Measurements from ENCODE around the gene BAG2. TPM values are rescaled to one million over a fixed set of nuclear protein-coding genes. Genes with fewer than 3 reads are reported as not detected.

Gene BAG2
- polyA plus RNA-seq, 1 donor from 2014 or later = 3.2 TPM

DNA sequence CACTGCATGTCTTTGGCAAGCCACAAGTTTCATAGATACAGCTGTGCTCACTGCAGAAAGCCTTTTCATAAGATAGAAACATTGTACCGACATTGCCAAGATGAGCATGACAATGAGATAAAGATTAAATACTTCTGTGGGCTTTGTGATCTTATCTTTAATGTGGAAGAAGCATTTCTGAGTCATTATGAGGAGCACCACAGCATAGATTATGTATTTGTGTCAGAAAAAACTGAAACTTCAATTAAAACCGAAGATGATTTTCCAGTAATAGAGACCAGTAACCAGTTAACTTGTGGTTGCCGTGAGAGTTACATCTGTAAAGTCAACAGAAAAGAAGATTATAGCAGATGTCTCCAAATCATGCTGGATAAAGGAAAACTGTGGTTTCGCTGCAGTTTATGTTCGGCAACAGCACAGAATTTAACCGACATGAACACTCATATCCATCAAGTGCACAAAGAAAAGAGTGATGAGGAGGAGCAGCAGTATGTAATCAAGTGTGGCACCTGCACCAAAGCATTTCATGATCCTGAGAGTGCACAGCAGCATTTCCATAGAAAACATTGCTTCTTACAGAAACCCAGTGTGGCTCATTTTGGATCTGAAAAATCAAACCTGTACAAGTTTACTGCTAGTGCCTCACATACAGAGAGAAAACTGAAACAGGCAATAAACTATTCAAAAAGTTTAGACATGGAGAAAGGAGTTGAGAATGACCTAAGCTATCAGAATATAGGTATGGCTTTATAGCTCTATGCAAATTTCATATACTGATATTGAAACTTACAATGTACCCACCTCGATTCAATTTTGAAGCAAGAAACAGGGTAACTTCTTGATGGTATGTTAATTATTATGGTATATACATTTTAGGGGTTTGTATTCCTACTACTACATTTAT, 23.9 kb upstream of the BAG2 start:
- Histone ChIP-seq H3F3A (ENCODE audit: insufficient read depth, low read length, poor library complexity, severe bottlenecking) (no peaks in the 10 kb centered on the region), H3K9me3 (ENCODE audit: low read length) (no peaks in the 10 kb centered on the region), H3K4me3 (ENCODE audit: low read length) (no peak overlapping the region), H3K9me2 (ENCODE audit: insufficient read depth, low read length) (no peaks in the 10 kb centered on the region), H3K27ac (ENCODE audit: low read length) (no peak overlapping the region), H3K36me3 (ENCODE audit: insufficient read depth, low read length) (peaks cover 3% of the 10 kb centered on the region), H3K4me2 (ENCODE audit: low read length) (no peak overlapping the region), H2AFZ (ENCODE audit: low read depth, low read length) (no peak overlapping the region), H3K27me3 (ENCODE audit: insufficient read depth, low read depth, low read length) (no peaks in the 10 kb centered on the region), H3K79me2 (replicated peaks; ENCODE audit: insufficient read depth, low read length) (no peaks in the 10 kb centered on the region), H4K20me1 (ENCODE audit: insufficient read depth) (no peaks in the 10 kb centered on the region), H3K9ac (ENCODE audit: low read length) (no peak overlapping the region)
- TF ChIP-seq, protein P1, sequence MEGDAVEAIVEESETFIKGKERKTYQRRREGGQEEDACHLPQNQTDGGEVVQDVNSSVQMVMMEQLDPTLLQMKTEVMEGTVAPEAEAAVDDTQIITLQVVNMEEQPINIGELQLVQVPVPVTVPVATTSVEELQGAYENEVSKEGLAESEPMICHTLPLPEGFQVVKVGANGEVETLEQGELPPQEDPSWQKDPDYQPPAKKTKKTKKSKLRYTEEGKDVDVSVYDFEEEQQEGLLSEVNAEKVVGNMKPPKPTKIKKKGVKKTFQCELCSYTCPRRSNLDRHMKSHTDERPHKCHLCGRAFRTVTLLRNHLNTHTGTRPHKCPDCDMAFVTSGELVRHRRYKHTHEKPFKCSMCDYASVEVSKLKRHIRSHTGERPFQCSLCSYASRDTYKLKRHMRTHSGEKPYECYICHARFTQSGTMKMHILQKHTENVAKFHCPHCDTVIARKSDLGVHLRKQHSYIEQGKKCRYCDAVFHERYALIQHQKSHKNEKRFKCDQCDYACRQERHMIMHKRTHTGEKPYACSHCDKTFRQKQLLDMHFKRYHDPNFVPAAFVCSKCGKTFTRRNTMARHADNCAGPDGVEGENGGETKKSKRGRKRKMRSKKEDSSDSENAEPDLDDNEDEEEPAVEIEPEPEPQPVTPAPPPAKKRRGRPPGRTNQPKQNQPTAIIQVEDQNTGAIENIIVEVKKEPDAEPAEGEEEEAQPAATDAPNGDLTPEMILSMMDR (IDR thresholded peaks at IDR 0.05; ENCODE audit: poor library complexity, severe bottlenecking) = no peak
- no peak for TF ChIP-seq MXI1 (conservative IDR thresholded peaks at IDR 0.05; ENCODE audit: poor library complexity, severe bottlenecking)

DNA sequence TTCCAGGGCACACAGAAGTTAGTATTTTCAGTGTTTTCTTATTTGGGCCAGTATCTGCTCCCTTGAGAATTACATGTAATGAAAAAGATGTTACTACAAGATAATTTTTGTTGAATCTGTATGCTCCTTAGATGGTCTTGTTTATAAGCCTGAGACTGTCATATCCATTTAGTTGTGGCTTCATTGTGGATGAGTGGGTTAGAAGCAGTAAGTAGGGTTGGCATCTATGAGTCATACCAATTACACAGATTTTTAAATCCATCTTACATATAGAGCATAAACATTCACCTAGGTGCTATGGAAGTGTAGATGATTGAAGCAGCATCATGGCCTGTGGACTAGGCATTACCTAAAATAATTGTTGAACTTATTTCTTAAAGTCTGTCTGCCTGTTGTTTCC, 13.5 kb upstream of the BAG2 start:
- no peak for TF ChIP-seq TAF1 (IDR thresholded peaks at IDR 0.05; ENCODE audit: low read depth)
- TF ChIP-seq, protein P2, sequence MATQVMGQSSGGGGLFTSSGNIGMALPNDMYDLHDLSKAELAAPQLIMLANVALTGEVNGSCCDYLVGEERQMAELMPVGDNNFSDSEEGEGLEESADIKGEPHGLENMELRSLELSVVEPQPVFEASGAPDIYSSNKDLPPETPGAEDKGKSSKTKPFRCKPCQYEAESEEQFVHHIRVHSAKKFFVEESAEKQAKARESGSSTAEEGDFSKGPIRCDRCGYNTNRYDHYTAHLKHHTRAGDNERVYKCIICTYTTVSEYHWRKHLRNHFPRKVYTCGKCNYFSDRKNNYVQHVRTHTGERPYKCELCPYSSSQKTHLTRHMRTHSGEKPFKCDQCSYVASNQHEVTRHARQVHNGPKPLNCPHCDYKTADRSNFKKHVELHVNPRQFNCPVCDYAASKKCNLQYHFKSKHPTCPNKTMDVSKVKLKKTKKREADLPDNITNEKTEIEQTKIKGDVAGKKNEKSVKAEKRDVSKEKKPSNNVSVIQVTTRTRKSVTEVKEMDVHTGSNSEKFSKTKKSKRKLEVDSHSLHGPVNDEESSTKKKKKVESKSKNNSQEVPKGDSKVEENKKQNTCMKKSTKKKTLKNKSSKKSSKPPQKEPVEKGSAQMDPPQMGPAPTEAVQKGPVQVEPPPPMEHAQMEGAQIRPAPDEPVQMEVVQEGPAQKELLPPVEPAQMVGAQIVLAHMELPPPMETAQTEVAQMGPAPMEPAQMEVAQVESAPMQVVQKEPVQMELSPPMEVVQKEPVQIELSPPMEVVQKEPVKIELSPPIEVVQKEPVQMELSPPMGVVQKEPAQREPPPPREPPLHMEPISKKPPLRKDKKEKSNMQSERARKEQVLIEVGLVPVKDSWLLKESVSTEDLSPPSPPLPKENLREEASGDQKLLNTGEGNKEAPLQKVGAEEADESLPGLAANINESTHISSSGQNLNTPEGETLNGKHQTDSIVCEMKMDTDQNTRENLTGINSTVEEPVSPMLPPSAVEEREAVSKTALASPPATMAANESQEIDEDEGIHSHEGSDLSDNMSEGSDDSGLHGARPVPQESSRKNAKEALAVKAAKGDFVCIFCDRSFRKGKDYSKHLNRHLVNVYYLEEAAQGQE (IDR thresholded peaks at IDR 0.05; ENCODE audit: borderline replicate concordance) = no peak
- TF ChIP-seq, protein P1 (IDR thresholded peaks at IDR 0.05; ENCODE audit: poor library complexity, severe bottlenecking) = no peak
- TF ChIP-seq RAD21 (conservative IDR thresholded peaks at IDR 0.05) = no peak
- TF ChIP-seq MXI1 (conservative IDR thresholded peaks at IDR 0.05; ENCODE audit: poor library complexity, severe bottlenecking) = no peak
- no peak for TF ChIP-seq SMC3 (conservative IDR thresholded peaks at IDR 0.05; ENCODE audit: poor library complexity)
- TF ChIP-seq POLR2AphosphoS5 (IDR thresholded peaks at IDR 0.05) = no peak
- no peak for TF ChIP-seq EP300 (conservative IDR thresholded peaks at IDR 0.05; ENCODE audit: poor library complexity, severe bottlenecking)
- TF ChIP-seq EZH2 (IDR thresholded peaks at IDR 0.05; ENCODE audit: borderline replicate concordance, insufficient read depth, low read length, poor library complexity, severe bottlenecking) = no peak
- H3K4me2 ChIP-seq (ENCODE audit: low read length) = no peak overlapping the region
- H3K4me3 ChIP-seq (ENCODE audit: low read length) = no peak overlapping the region
- H3K9me3 ChIP-seq (ENCODE audit: low read length) = no peaks in the 10 kb centered on the region
- no peaks in the 10 kb centered on the region for H4K20me1 ChIP-seq (ENCODE audit: insufficient read depth)
- H3K79me2 ChIP-seq (replicated peaks; ENCODE audit: insufficient read depth, low read length) = no peaks in the 10 kb centered on the region
- no peak overlapping the region for H3K27ac ChIP-seq (ENCODE audit: low read length)
- H3K36me3 ChIP-seq (ENCODE audit: insufficient read depth, low read length) = no peaks in the 10 kb centered on the region
- no peak overlapping the region for H3K9ac ChIP-seq (ENCODE audit: low read length)
- no peaks in the 10 kb centered on the region for H3F3A ChIP-seq (ENCODE audit: insufficient read depth, low read length, poor library complexity, severe bottlenecking)
- no peak overlapping the region for H2AFZ ChIP-seq (ENCODE audit: low read depth, low read length)
- no peaks in the 10 kb centered on the region for H3K27me3 ChIP-seq (ENCODE audit: insufficient read depth, low read depth, low read length)
- no peaks in the 10 kb centered on the region for H3K9me2 ChIP-seq (ENCODE audit: insufficient read depth, low read length)
